Measurements from ENCODE around the gene ZMAT2.
"Not testable (repeated sequence)": the region's sequence is repeated elsewhere in the genome, so short reads cannot be mapped to it uniquely, and the experiment has no call there.

ZMAT2 gene

GRCh38 chr5:140710899-140711552 lies 10.8 kb downstream of the ZMAT2 start:
- DNase-seq = peak; percentile 81

GRCh38 chr5:140711794-140712193 lies 11.5 kb downstream of the ZMAT2 start:
- no peak for DNase-seq

- DNase-seq = no peak
Measured at GRCh38 chr5:140713562-140714094, 13.4 kb downstream of the ZMAT2 start.

GRCh38 chr5:140716238-140716637 lies 16.0 kb downstream of the ZMAT2 start:
- not testable (repeated sequence) for DNase-seq

GRCh38 chr5:140718266-140718592 lies 18.0 kb downstream of the ZMAT2 start:
- no peak for DNase-seq

GRCh38 chr5:140720738-140721137 lies 20.5 kb downstream of the ZMAT2 start:
- not testable (repeated sequence) for DNase-seq

- DNase-seq = not testable (repeated sequence)
Measured at GRCh38 chr5:140721395-140721794, 21.1 kb downstream of the ZMAT2 start.

- DNase-seq = peak; percentile 73
Measured at GRCh38 chr5:140725799-140726471, 25.7 kb downstream of the ZMAT2 start.

GRCh38 chr5:140733098-140733497 lies 32.9 kb downstream of the ZMAT2 start:
- DNase-seq = no peak

- DNase-seq = no peak
Measured at GRCh38 chr5:140734354-140734753, 34.1 kb downstream of the ZMAT2 start.

- no peak for DNase-seq
Measured at GRCh38 chr5:140737486-140737885, 37.2 kb downstream of the ZMAT2 start.

- no peak for DNase-seq
Measured at GRCh38 chr5:140741967-140742366, 41.7 kb downstream of the ZMAT2 start.

- no peak for DNase-seq
Measured at GRCh38 chr5:140753561-140753960, 53.3 kb downstream of the ZMAT2 start.
